H1 (cell line): Measurements from ENCODE around the gene DHRS13. TPM values are rescaled to one million over a fixed set of nuclear protein-coding genes. Genes with fewer than 3 reads are reported as not detected.

ENCODE experiments used
- BACH1 ChIP-seq: IDR thresholded peaks from 2 replicates; pipeline ENCODE4 v1.6.1; 2012; ENCODE audit warnings: low read length, improper control_type of control experiment
- POLR2AphosphoS5 ChIP-seq: IDR thresholded peaks from 2 replicates; pipeline ENCODE4 v1.6.1; 2011; ENCODE audit warnings: low read depth, low read length
- RBBP5 ChIP-seq: IDR thresholded peaks from 2 replicates; pipeline ENCODE4 v1.7.1; 2012; ENCODE audit warnings: low read depth, mild to moderate bottlenecking, inconsistent platforms, low read length, moderate library complexity, borderline replicate concordance
- ZNF274 ChIP-seq: IDR thresholded peaks from 2 replicates; pipeline ENCODE4 v1.7.0; 2012; ENCODE audit warnings: low read length, borderline replicate concordance; ENCODE audit errors: extremely low read depth
- polyA plus RNA-seq, 7 experiments: library from polyadenylated mRNA; depleted of rRNA in 3 of 7; stranded (reverse) in 5 of 7; unstranded in 2 of 7; fragments of >200 nt in 5 of 7; fragments of 200-250 nt in 2 of 7; gene quantifications; 1 replicate in 5 of 7; 2 replicates in 1 of 7; 4 replicates in 1 of 7; pipeline versions ENCODE4 v1.2.1 to v1.2.3, GENCODE V29; 2011 to 2013; ENCODE audit warnings: missing spikeins in 2 of 7, mixed read lengths in 2 of 7
- total RNA-seq: library from RNA; stranded (reverse); fragmentation: NEBNext Ultra II Directional; extraction: Animal tissue kit (Norgen Biotek cat#: 25700); gene quantifications from 2 replicates; pipeline ENCODE4 v1.2.1, GENCODE V29; 2021

Gene DHRS13
- total and polyA plus RNA-seq, 2 of the 8 experiments (the other 6 are each of a cell fraction or from before 2014, with no cell fraction given) = 23.7 to 30.0 TPM

- TF ChIP-seq RBBP5 (no peak), ZNF274 (no peak), BACH1 (no peak), POLR2AphosphoS5 (no peak)
Observed at GRCh38 chr17:28941251-28941650, 38.4 kb upstream of the DHRS13 start (continued).
